T-helper 1 cell treated with Interleukin-12 subunit alpha and Interleukin-12 subunit beta and Interleukin-4 antibody, amounts not matched to agents 30 μg/mL and 1 μg/mL, for 36 hours (primary cell): ENCODE results near the gene IFIT1B.

ENCODE experiments used
- H3K27ac Mint-ChIP-seq: one replicate; pipeline ENCODE4 v1.8.0; 2021; ENCODE audit warnings: mild to moderate bottlenecking, mixed read lengths
- H3K27me3 Mint-ChIP-seq: one replicate; pipeline ENCODE4 v1.8.0; 2021; ENCODE audit warnings: low read depth, mixed read lengths
- H3K36me3 Mint-ChIP-seq: one replicate; pipeline ENCODE4 v1.8.0; 2021; ENCODE audit warnings: low read depth, mixed read lengths
- H3K4me1 Mint-ChIP-seq: one replicate; pipeline ENCODE4 v1.8.0; 2021; ENCODE audit warnings: low read depth, mixed read lengths
- H3K4me3 Mint-ChIP-seq: one replicate; pipeline ENCODE4 v1.8.0; 2021; ENCODE audit warnings: mild to moderate bottlenecking, moderate library complexity, mixed read lengths
- H3K9me3 Mint-ChIP-seq: one replicate; pipeline ENCODE4 v1.8.0; 2021; ENCODE audit warnings: mixed read lengths

The IFIT1B gene

GRCh38 chr10:89357975-89358374, 19.9 kb upstream of the IFIT1B start:
- no peak overlapping the region for H3K27ac Mint-ChIP-seq
- no peak overlapping the region for H3K4me3 Mint-ChIP-seq
- no peaks in the 10 kb centered on the region for H3K4me1 Mint-ChIP-seq
- H3K36me3 Mint-ChIP-seq, result no peaks in the 10 kb centered on the region
- H3K9me3 Mint-ChIP-seq, result no peaks in the 10 kb centered on the region
- peaks cover 54% of the 10 kb centered on the region for H3K27me3 Mint-ChIP-seq

DNA sequence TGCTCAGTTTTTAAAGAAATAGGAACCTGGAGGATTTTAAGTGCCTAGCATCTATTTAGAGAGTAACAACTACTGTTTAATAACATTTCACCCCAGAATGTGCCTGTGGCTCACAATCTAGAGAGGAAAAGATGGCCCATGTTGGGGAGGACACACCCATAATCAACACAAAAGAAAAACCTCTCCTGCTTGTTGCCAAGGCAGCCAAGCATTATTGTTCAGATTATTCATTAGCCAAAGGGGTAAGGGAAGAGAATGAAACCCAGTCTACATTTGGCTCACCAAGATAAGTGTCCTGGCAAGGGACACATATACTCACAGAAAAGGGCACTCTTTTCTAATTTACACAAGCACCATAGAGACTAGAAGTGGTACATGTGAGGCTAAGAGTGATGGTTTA, 17.7 kb upstream of the IFIT1B start:
- Mint-ChIP-seq H3K27me3 (peaks cover 43% of the 10 kb centered on the region), H3K27ac (no peak overlapping the region), H3K36me3 (no peaks in the 10 kb centered on the region), H3K9me3 (no peaks in the 10 kb centered on the region), H3K4me1 (peaks cover 3% of the 10 kb centered on the region), H3K4me3 (no peak overlapping the region)

DNA sequence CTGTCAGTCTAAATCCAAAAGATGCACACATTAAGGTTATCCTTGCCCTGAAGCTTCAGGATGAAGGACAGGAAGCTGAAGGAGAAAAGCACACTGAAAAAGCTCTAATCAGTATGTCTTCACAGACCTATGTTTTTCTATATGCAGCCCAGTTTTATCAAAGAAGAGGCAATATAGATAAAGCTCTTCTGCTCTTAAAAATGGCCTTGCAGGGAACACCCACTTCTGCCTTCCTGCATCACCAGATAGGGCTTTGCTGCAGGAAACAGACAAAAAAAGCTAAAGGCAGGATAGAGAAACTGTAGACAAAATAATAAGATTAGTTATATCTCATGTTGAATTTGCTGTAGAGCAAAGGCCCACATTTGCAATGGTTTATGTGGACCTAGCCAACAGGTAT, 14.9 kb upstream of the IFIT1B start:
- H3K36me3 Mint-ChIP-seq, result no peaks in the 10 kb centered on the region
- H3K4me3 Mint-ChIP-seq, result no peak overlapping the region
- no peak overlapping the region for H3K27ac Mint-ChIP-seq
- H3K9me3 Mint-ChIP-seq, result no peaks in the 10 kb centered on the region
- H3K27me3 Mint-ChIP-seq, result peaks cover 37% of the 10 kb centered on the region
- H3K4me1 Mint-ChIP-seq, result peaks cover 5% of the 10 kb centered on the region

DNA sequence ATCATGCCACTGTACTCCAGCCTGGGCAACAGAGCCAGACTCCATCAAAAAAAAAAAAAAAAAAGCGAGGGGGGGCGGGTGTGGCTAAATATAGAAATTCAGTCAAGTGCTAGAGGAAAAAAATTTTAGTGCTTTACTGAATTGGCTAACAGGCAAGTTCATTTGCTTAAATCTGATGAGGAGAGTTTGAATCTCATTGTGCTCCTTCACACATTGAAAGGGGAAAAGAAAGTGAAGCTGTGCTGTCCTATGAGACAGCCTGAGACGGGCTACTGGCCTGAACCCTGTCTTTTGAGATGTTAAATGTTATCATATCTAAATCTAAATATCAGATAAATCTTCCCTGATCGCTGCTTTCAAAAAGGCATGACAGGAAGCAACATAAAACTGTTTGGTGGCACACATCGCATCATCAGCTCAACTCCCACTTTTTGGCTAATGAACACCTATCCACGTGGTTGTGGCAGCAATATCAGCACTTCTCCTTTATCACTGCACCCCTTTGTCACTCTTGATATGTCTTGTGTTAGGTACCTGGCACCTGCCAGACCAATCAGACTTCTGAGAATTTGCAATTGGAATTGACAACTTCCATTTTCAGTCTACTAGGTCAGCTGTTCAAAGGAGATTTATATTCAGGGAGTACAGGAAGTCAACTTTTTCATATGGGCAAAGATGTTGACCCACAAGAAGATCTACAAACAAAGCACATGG, 14.0 kb upstream of the IFIT1B start:
- Mint-ChIP-seq H3K9me3 (no peaks in the 10 kb centered on the region), H3K4me3 (no peak overlapping the region), H3K36me3 (no peaks in the 10 kb centered on the region), H3K4me1 (peaks cover 5% of the 10 kb centered on the region), H3K27ac (no peak overlapping the region), H3K27me3 (peaks cover 28% of the 10 kb centered on the region)

DNA sequence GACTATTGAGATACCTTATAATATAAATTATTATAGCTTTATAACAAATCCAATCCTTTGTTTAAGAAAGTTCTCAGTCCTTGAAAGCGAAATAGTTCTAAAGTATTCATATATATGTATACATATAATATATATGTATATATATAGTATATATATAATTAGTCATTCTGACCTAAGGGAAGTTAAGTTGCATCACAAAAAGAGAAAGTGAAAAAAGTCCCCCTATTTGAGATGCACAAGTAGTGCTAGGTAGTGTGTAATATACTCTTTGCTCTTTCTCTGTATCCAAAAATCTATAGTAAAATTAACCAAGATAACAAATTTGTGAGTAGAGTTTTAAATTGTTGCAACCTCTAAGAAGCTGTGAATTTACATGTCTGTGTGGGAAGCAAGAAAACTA, 13.3 kb upstream of the IFIT1B start:
- Mint-ChIP-seq H3K36me3 (no peaks in the 10 kb centered on the region), H3K4me3 (no peak overlapping the region), H3K27ac (no peak overlapping the region), H3K27me3 (peaks cover 32% of the 10 kb centered on the region), H3K9me3 (no peaks in the 10 kb centered on the region), H3K4me1 (peaks cover 5% of the 10 kb centered on the region)

- H3K27ac Mint-ChIP-seq, result no peak overlapping the region
- H3K36me3 Mint-ChIP-seq, result no peaks in the 10 kb centered on the region
- H3K9me3 Mint-ChIP-seq, result no peaks in the 10 kb centered on the region
Observed at GRCh38 chr10:89367529-89367928, 10.3 kb upstream of the IFIT1B start.

GRCh38 chr10:89368129-89368528, 9.7 kb upstream of the IFIT1B start:
- peaks cover 5% of the 10 kb centered on the region for H3K4me1 Mint-ChIP-seq
- no peaks in the 10 kb centered on the region for H3K36me3 Mint-ChIP-seq
- H3K27me3 Mint-ChIP-seq, result peaks cover 41% of the 10 kb centered on the region
- H3K4me3 Mint-ChIP-seq, result no peak overlapping the region
- no peak overlapping the region for H3K27ac Mint-ChIP-seq
- H3K9me3 Mint-ChIP-seq, result no peaks in the 10 kb centered on the region

More at GRCh38 chr10:89367529-89367928, 10.3 kb upstream of the IFIT1B start:
- Mint-ChIP-seq H3K27me3 (peaks cover 38% of the 10 kb centered on the region), H3K4me1 (peaks cover 5% of the 10 kb centered on the region), H3K4me3 (no peak overlapping the region)

DNA sequence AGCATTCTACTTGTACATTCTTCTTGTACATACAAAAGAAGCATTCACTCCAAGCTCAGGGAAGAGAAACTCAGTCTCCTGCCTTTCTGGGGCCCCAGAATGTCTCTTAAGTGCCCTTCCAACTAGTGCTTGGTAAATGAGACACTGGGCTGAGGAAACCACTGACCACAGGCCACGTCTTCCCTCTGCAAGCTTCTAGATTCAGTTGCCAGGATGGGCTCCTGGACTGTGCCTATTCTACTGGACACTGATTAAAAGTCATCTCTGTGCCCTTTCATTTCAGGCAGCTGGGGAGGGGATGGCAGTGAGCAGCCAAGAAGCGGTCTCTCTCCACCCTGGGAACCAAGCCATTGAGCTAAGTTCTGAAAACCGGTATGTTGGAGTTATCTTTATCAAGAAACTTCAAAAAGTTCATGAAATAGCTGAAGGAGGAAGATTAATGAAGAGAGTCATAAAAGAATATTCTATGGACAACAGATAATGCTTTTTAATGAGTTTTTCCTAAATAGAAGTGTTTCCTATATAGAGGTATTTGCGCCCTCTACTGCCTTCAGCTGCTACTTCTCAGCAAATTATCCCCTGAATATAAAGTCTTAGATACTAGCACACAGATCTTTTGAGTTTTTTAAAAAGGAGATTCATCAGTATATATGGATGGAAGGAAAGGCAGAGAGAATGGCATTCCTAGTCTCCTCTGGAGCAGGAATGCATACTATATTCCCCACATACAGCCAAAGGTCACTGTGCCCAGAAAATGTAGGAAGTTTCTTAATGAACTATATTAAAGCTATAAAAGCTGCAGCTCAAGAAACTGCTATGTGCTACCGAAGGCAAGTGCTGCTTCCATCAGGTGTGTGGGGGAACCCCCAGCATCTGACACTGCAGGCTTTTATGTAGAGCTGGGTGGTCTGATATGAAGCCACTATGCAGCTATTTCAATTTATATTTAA, 8.4 kb upstream of the IFIT1B start:
- H3K4me3 Mint-ChIP-seq, result no peak overlapping the region
- no peak overlapping the region for H3K27ac Mint-ChIP-seq
- H3K36me3 Mint-ChIP-seq, result no peaks in the 10 kb centered on the region
- H3K27me3 Mint-ChIP-seq, result peaks cover 46% of the 10 kb centered on the region
- no peaks in the 10 kb centered on the region for H3K9me3 Mint-ChIP-seq
- peaks cover 2% of the 10 kb centered on the region for H3K4me1 Mint-ChIP-seq

GRCh38 chr10:89371079-89371478, 6.8 kb upstream of the IFIT1B start:
- H3K27me3 Mint-ChIP-seq, result peaks cover 41% of the 10 kb centered on the region
- H3K4me1 Mint-ChIP-seq, result peaks cover 2% of the 10 kb centered on the region
- no peak overlapping the region for H3K4me3 Mint-ChIP-seq
- H3K36me3 Mint-ChIP-seq, result no peaks in the 10 kb centered on the region
- no peak overlapping the region for H3K27ac Mint-ChIP-seq
- H3K9me3 Mint-ChIP-seq, result no peaks in the 10 kb centered on the region

DNA sequence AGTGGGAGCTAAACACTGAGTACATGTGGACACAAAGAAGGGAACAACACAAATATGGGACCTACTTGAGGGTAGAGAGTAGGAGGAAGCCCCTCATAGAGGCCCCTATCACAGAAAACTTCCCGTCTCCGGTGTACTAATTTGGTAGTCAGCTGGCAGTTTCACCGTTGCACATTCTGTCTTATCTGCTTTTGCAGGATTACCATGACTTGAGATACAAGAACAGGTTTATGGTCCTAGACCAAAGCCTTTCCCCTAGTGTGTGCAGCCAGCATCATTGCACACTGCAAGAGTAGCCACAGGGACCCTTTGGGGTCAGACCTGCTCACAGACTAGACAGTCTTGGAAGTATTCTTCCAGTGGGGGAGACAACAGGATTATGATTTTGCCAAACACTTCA, 5.9 kb upstream of the IFIT1B start:
- Mint-ChIP-seq H3K9me3 (no peaks in the 10 kb centered on the region), H3K4me3 (no peak overlapping the region), H3K27ac (no peak overlapping the region), H3K4me1 (peaks cover 2% of the 10 kb centered on the region), H3K27me3 (peaks cover 46% of the 10 kb centered on the region), H3K36me3 (no peaks in the 10 kb centered on the region)

GRCh38 chr10:89373916-89374711, 3.7 kb upstream of the IFIT1B start:
- Mint-ChIP-seq H3K4me1 (no peaks in the 10 kb centered on the region), H3K36me3 (no peaks in the 10 kb centered on the region), H3K4me3 (no peak overlapping the region), H3K27ac (no peak overlapping the region), H3K9me3 (no peaks in the 10 kb centered on the region), H3K27me3 (peaks cover 61% of the 10 kb centered on the region)

GRCh38 chr10:89374713-89375141, 3.1 kb upstream of the IFIT1B start:
- H3K27ac Mint-ChIP-seq, result no peak overlapping the region
- H3K4me3 Mint-ChIP-seq, result no peak overlapping the region
- H3K36me3 Mint-ChIP-seq, result no peaks in the 10 kb centered on the region
- H3K9me3 Mint-ChIP-seq, result no peaks in the 10 kb centered on the region
- H3K27me3 Mint-ChIP-seq, result peaks cover 55% of the 10 kb centered on the region
- no peaks in the 10 kb centered on the region for H3K4me1 Mint-ChIP-seq

- no peaks in the 10 kb centered on the region for H3K9me3 Mint-ChIP-seq
- H3K4me1 Mint-ChIP-seq, result no peaks in the 10 kb centered on the region
- peaks cover 54% of the 10 kb centered on the region for H3K27me3 Mint-ChIP-seq
- no peak overlapping the region for H3K27ac Mint-ChIP-seq
- H3K4me3 Mint-ChIP-seq, result no peak overlapping the region
- H3K36me3 Mint-ChIP-seq, result no peaks in the 10 kb centered on the region
Observed at GRCh38 chr10:89379103-89379502, 1.2 kb downstream of the IFIT1B start.

GRCh38 chr10:89382757-89383156, 4.9 kb downstream of the IFIT1B start:
- no peak overlapping the region for H3K4me3 Mint-ChIP-seq
- H3K4me1 Mint-ChIP-seq, result no peaks in the 10 kb centered on the region
- no peaks in the 10 kb centered on the region for H3K9me3 Mint-ChIP-seq
- H3K27me3 Mint-ChIP-seq, result peaks cover 54% of the 10 kb centered on the region
- H3K27ac Mint-ChIP-seq, result no peak overlapping the region
- no peaks in the 10 kb centered on the region for H3K36me3 Mint-ChIP-seq
